CD4-positive, alpha-beta T cell treated with Interleukin-6 for 4 hours (primary cell): ENCODE results near the gene NXNL1.
"Not testable (repeated sequence)": the region's sequence is repeated elsewhere in the genome, so short reads cannot be mapped to it uniquely, and the experiment has no call there.

Experiments used
- DNase-seq: peaks from one replicate; pipeline ENCODE4 v3.0.0-alpha.2; 2020; ENCODE audit warnings: mixed read lengths

NXNL1 gene, protein sequence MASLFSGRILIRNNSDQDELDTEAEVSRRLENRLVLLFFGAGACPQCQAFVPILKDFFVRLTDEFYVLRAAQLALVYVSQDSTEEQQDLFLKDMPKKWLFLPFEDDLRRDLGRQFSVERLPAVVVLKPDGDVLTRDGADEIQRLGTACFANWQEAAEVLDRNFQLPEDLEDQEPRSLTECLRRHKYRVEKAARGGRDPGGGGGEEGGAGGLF

DNA sequence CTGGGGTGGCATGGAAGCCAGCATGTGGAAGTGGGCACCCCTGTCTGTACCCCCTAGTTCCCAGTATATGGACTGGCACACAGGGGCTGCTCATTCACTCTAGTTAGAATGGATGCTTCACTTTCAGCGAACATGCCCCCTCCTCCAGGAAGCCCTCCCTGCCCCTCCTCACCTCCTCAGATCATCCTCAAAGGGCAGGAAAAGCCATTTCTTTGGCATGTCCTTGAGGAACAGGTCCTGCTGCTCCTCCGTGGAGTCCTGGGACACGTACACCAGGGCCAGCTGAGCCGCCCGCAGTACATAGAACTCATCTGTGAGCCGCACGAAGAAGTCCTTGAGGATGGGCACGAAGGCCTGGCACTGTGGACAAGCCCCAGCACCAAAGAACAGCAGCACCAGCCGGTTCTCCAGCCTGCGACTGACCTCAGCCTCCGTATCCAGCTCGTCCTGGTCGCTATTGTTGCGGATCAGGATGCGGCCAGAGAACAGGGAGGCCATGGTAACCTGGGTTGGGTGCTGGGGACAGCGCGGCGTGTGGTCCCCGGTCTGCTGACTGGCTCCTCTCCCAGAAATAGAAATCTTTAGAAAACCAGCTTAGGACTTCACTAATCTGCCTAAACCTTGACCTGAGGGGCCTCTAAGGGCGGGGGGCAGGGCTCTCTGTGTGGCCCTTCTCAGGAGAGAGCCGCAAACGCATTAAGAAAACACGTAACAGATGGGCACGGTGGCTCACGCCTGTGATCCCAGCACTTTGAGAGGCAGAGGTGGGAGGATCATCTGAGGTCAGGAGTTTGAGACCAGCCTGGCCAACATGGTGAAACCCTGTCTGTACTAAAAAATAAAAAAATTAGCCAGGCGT, at the start of gene NXNL1:
Gene NXNL1, minus strand, starts transcription at position 555 of the 859 bp plus-strand sequence. Its CDS starts 57 bp downstream, at position 498.
- DNase-seq: no peak

DNA sequence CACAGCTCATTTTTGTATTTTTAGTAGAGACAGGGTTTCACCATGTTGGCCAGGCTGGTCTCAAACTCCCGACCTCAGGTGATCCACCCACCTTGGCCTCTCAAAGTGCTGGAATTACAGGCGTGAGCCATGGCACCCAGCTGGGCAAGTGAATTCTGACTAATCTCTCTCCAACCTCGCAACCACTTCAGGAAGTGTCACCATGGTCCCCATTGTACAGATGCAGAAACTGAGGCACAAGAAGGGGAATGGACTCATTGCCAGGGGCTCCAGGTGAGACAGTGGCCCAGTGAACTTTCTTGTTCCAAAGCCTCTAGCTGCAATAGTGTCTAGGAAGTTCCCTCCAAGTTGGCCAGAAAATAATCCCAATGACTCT, 47.8 kb upstream of the NXNL1 start:
- DNase-seq: not testable (repeated sequence)

DNA sequence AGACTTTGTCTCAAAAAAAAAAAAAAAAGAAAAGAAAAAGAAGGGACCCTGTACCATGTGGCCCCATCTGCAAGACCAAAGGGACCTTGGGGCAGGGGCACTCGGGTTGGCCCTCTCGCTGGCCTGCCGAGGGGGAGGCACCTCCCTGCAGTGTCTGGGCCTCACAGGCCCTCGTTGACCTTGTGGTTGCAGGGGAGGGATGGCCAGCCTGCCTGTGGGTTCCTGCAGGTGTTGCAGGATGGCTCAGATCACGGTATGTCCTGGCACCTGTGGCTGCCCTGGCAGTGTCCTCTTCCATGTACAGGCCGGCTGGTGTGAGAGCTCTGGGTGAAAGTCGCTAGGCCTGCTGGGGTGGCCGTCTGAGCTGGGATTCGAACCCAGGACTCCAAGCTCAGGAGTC, 46.0 kb upstream of the NXNL1 start:
- no peak for DNase-seq

DNA sequence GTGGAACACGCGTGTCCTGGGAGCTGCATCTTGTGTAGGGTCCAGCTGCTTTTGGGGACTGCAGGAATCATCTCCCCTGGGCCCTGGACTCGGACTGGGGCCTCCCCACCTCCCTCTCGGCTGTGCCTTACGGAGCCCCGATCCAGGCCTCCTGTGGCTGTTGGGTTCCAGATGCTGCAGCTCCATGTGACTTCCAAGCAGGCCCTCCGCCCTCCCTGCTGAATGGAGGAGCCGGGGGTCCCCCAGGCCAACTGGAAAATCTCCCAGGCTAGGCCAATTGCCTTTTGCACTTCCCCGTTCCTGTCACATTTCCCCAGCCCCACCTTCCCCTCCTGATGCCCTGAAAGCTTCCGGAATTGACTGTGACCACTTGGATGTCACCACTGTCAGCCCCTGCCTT, 44.5 kb upstream of the NXNL1 start:
- no peak for DNase-seq

DNA sequence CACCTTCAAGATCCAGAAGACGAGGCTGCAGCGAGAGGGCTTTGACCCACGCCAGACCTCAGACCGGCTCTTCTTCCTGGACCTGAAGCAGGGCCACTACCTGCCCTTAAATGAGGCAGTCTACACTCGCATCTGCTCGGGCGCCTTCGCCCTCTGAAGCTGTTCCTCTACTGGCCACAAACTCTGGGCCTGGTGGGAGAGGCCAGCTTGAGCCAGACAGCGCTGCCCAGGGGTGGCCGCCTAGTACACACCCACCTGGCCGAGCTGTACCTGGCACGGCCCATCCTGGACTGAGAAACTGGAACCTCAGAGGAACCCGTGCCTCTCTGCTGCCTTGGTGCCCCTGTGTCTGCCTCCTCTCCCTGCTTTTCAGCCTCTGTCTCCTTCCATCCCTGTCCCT, 43.7 kb upstream of the NXNL1 start:
- no peak for DNase-seq

DNA sequence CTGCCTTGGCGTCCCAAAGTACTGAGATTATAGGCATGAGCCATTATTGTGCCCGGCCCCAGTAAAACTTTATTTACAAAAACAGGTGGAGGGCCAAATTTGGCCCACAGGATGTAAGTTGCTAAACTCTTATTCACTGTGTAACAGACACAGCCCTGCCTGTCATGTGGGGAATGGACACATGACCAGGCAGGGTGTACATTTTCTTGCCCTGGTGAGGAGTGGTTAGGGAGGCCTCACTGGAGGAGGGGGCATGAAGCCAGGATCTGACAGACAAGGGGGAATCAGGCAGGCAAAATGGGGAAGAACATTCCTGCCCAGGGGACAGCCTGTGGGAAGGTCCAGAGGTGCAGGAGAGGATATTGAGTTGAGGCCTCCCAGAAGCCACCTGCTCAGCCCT, 43.3 kb upstream of the NXNL1 start:
- no peak for DNase-seq

DNA sequence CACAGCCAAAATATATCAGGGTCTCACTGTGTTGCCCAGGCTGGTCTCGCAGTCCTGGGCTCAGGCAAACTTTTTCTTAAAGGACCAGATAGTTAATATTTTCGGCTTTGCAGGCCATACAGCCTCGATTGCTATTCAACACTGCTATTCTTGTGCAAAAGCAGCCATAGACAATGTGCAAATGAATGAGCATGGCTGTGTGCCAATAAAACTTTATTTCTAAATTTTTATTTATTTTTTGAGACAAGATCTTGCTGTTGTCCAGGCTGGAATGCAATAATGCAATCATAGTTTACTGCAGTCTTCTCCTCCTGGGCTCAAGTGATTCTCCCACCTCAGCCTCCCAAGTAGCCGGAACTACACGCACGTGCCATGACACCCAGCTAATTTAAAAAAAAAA, 42.5 kb upstream of the NXNL1 start:
- DNase-seq: no peak

DNA sequence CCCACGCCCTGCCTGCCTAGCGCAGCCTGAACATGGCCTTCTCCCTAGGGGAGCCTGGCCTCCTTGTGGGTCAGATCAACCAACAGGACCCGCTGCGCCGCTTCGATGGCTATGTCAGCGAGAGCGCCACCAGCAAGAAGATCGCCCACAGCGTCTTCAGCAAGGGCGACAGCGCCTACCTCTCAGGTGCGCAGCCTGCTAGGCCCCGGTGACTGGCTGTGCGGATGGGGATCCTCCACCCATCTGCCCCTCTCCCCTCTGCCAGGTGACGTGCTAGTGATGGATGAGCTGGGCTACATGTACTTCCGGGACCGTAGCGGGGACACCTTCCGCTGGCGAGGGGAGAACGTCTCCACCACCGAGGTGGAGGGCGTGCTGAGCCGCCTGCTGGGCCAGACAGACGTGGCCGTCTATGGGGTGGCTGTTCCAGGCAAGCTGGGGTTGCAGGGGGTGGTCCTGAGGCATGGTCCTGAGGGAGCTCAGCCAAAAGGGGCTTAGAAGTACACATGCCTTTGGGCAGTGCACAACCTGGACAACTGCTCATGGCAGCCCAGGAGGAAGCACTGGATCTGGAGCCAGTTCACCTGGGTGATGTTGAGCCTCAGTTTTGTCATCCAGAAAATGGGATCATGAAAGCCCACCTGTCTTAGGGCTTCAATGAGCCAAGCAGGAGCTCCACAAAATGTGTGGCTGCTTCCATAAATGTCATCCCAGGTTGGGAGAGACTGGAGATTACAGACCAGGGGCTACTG, 39.9 kb upstream of the NXNL1 start:
- DNase-seq: no peak

DNA sequence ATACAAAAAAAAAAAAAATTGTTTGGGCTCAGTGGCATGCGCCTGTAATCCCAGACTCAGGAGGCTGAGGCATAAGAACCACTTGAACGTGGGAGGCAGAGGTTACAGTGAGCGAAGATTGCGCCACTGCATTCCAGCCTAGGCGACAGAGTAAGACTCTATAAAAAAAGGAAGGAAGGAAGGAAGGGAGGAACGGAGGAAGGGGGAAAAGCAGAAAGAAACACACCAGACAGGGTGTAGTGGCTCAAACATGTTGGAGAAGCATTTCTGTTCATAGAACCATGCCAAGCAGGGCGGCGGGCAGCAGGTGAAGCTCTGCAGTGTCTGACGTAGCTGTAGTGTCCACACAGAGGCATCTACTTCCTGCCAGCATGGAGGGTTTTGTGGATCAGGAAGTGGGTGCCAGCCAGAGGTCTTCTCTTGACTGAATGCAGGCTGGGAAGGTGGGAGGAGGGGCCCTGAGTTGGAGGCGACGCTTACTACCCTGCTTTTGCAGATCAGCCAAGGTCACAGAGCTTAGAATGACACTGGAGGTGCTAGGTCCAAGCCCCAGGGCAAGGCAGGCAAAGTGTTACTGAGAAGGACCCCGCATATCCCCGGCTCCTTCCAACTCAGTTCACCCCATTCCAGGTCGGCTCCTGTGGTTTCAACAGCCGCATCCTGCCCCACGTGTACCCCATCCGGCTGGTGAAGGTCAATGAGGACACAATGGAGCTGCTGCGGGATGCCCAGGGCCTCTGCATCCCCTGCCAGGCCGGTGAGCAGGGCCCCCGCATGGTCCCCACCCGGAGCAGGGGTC, 39.1 kb upstream of the NXNL1 start:
- DNase-seq: no peak

DNA sequence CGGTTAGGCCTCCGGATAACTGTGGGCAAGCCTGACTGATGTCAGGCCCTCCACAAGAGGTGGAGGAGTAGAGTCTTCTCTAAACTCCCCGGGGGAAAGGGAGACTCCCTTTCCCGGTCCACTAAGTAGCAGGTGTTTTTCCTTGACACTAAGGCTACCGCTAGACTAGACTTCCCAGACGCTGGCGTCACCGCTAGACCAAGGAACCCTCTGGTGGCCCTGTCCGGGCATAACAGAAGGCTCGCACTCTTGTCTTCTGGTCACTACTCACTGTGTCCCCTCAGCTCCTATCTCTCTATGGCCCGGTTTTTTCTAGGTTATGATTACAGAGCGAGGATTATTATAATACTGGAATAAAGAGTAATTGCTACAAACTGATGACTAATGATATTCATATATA, 38.3 kb upstream of the NXNL1 start:
- not testable (repeated sequence) for DNase-seq

DNA sequence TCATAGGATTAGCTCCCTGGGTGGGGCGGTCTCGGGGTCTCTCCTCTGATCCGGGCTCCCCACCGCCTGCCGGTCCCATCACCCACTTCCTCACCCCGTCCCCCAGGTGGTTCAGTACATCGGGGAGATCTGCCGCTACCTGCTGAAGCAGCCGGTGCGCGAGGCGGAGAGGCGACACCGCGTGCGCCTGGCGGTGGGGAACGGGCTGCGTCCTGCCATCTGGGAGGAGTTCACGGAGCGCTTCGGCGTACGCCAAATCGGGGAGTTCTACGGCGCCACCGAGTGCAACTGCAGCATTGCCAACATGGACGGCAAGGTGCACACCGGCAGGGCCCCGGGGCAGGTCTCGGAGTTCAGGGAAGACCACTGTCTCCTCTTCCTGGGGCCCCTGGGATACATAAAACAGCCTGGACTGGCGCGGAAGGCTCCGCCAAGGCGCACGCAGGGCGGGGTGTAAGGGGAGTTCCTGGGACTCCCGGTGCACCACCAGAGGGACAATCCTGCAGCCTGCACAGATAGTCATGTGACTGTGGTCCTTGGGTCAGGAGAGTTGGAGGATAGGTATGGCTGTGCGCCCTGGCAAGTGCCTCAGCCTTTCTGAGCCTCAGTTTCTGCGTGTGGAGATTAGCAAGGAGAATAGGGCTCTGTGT, 36.5 kb upstream of the NXNL1 start:
- no peak for DNase-seq

DNA sequence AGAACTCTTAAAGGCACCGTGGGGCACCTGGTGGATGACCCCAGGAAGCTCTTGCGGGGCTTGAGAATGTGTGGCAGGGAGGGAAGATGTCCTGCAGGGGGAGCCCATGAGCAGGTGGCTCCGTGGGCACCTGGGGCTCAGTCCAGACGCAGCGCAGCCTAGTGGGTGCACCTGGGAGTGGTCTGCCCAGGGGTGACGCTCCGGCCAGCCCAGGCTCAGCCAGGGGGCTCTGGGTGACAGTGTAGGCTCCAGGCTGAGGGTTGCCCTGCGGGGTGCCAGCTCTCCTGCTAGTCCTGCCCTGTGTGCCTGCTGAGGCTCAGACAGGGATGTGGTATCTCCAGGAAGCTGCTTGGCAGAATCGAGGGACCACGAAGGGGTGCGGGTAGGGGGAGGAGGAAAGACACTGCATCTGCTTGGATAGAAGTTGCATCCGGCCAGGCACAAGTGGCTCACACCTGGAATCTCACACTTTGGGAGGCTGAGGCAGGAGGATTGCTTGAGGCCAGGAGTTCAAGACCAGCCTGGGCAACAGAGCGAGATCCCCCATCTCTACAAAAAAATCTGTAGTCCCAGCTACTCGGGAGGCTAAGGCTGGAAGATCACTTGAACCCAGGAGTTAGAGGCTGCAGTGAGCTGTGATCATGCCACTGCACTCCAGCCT, 35.7 kb upstream of the NXNL1 start:
- peak; percentile 87 for DNase-seq

DNA sequence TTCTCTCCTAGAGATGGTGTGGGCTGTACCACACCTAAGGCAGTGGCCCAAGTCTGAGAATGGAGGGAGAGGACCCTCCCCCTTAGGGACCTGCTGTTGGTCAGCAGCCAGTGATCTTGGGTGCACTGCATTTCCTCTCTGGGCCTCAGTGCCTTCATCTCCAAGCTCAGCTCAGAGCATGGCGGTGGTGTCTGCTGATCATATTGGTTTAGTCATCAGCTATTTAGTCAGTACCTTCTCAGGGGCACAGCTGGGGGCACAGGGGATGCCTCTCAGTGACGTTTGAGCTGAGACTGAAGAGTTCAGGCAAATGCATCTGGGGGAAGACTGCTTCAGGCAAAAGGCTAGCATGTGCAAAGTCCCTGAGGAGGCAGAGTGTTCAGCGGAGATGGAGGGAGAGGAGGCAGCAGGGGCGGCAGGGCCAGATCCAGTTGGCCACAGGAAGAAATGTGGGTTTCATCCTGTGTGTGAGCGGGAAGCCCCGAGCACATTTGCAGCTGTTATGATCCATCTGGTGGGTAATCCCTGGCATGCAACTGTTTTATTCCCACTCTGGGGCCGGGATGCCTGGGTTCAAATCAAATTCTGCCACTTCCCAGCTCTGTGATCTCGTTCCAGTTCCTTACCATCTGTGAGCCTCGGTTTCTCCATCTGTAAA, 35.0 kb upstream of the NXNL1 start:
- DNase-seq: no peak

DNA sequence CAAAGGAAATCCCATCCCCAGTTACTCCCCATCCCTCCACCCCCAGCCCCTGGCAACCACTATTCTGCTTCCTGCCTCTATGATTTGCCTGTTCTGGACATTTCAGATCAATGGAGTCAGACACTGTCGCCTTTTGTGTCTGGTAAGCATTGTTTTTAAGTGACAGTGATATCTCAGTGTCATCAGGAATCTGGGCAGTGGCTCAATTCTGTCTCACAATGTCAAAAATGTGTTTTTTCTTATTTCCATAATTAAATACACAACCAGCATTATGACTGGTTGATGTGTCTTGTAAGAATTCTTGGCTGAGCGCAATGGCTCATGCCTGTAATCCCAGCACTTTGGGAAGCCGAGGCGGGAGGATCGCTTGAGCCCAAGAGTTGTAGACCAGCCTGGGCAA, 30.6 kb upstream of the NXNL1 start:
- DNase-seq: no peak

DNA sequence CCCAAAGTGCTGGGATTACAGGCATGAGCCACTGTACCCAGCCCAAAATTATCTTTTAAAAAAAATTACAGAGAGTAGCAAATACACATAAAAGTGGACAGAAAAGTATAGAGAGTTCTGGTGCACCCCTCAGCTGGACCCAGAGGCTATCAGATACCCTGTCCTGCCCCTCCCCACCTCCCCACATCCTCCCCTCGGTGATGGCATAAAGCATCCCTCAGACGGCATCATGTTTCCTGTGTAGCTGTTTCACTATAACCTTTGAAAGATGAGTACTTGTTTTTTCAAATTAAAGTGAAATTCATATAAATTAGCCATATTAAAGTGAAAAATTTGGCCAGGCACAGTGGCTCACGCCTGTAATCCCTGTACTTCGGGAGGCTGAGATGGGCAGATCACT, 29.7 kb upstream of the NXNL1 start:
- DNase-seq: peak; percentile 67

DNA sequence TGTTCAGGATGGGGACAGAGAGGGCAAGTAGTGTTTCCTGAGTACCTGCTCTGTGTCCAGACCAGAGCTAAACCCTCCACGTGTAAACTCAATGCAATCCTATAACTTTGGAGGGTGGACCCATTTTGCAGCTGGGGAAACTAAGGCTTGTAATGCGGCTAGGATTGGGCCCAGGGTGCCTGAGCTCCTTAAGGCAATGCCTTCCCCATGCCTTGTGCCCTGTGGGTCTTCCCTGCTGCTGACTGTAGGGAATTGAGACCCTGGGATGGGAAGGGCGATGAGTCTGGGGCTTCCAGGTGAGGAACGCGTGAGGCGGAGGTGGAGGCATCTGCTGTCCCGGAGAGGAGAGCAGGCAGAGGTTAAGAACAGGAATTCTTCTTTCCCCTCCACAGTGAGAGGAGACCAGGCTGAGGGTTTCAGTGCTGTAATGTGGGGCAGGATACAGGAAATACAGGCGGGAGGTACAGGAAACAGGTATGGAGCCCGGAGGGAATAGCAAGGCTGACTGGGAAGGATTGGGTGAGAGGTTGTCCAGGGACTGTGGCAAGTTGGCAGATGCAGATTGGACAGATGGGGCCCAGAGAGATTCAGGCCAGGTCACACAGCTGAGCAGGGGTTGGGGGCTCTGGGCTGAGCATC, 28.8 kb upstream of the NXNL1 start:
- no peak for DNase-seq

DNA sequence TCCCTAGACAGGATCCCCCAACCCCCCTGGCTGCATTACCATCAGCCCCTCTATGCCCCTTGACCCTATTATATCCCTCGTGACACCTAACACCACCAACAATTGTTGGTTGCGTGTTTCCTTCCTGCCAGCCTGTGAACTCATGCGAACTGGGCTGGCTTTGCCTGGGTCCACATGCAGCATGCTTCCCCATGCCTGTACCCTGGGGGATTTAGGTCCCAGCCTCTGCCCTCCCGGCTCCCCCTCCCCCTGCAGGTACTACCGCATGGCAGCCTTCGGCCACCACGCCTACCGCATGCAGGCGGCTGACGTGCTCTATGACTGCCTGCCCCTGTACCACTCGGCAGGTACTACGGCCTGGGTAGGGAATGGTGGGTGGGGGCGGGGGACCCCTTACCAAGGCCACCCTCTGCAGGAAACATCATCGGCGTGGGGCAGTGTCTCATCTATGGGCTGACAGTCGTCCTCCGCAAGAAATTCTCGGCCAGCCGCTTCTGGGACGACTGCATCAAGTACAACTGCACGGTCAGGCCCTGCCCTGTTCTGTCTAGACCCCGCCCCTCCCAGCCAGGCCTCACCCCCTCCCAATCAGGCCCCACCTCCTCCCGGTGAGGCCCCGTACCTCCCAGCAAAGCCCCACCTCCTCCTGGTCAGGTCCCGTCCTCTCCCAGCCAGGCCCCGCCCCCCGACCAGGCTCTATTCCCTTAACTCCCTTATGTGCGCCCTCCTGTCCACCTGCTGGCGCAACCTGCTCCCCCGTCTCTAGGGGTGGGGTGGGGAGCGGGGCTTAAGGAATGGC, 28.1 kb upstream of the NXNL1 start:
- DNase-seq: peak; percentile 88

DNA sequence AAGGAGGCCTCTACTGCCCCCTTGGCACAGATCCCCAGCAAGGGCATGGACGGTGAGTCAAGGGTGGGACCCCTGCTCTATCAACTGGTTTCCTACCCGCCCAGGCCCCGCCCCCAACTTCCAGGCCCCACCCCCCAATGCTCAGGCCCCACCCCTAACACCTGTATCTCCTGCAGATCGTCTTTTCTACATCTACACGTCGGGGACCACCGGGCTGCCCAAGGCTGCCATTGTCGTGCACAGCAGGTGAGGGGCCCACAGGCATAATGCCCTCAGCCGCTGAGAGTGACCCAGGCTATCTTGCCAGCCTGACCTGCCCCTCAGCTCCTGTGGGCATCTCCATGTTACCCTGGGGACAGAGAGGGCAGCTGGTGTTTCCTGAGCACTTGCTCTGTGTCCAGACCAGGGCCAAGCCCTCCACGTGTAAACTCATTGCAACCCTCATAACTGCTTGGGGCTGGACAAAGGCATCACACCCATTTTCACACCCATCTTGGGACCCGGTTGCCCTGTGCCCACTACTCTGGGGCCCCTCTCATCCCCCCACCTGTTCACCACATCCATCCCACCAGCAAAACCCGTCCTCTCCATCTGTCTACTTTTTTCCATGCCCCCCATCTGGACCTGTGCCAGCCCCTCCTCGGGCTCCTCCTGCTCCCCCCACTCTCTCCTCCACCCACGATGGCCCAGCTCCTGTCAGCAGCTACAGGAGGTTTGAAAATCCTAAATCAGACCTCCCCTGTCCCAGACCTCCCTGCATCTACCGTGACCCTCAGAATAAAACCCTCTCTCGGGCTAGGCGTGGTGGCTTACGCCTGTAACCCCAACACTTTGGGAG, 26.8 kb upstream of the NXNL1 start:
- no peak for DNase-seq
